Epithelial cell of esophagus (primary cell): ENCODE results near the gene WFDC2.

Experiments used
- DNase-seq: peaks from one replicate; pipeline ENCODE4 v3.0.0; 2010; ENCODE audit warnings: low read depth
- H3K4me3 ChIP-seq: 2 replicates; pipeline ENCODE4 v1.5.1; 2011; ENCODE audit warnings: mild to moderate bottlenecking, low read length, control low read depth
- TF ChIP-seq, protein P1 (sequence below): IDR thresholded peaks from 2 replicates; pipeline ENCODE4 v1.5.1; 2011; ENCODE audit warnings: low read depth, mild to moderate bottlenecking, low read length, control low read depth, inconsistent platforms; ENCODE audit not compliant: insufficient read depth; ENCODE audit errors: missing control alignments

WFDC2 gene

DNA sequence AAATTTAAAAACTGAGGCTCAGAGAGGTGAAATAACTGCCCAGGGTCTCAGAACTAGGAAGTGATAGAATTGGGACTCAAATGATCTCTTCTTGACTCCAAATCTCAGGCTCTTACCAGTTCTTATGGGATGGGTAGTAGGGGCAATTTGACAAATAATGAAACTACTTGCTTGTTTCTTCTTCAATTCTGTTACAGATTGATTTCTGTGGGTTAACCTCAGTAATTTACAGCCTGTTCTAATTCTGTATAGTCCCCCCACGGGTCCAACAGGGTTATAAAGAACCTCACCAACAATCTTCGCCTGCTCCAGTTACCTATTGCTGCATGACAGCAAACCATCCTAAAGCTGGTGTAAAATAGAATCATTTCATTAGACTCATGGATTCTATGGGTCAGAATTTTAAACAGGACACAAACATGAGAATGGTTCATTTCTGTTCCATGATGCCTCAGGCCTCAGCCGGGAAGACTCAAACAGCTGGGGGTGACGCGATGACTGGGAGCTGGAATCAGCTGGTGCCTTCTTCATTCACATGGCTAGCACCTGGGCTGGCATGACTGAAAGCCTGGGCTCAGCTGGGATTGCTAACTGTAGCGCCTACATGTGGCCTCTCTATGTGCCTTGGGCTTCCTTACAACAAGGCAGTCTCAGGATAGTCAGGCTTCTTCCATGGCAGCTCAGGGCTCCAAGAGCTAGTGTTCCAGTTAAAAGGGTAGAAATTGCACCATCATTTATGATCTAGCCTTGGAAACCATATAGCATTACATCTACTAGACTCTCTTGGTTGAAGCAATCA lies 6.6 kb upstream of the WFDC2 start:
- TF ChIP-seq, protein P1, sequence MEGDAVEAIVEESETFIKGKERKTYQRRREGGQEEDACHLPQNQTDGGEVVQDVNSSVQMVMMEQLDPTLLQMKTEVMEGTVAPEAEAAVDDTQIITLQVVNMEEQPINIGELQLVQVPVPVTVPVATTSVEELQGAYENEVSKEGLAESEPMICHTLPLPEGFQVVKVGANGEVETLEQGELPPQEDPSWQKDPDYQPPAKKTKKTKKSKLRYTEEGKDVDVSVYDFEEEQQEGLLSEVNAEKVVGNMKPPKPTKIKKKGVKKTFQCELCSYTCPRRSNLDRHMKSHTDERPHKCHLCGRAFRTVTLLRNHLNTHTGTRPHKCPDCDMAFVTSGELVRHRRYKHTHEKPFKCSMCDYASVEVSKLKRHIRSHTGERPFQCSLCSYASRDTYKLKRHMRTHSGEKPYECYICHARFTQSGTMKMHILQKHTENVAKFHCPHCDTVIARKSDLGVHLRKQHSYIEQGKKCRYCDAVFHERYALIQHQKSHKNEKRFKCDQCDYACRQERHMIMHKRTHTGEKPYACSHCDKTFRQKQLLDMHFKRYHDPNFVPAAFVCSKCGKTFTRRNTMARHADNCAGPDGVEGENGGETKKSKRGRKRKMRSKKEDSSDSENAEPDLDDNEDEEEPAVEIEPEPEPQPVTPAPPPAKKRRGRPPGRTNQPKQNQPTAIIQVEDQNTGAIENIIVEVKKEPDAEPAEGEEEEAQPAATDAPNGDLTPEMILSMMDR = no peak
- no peak for DNase-seq

DNA sequence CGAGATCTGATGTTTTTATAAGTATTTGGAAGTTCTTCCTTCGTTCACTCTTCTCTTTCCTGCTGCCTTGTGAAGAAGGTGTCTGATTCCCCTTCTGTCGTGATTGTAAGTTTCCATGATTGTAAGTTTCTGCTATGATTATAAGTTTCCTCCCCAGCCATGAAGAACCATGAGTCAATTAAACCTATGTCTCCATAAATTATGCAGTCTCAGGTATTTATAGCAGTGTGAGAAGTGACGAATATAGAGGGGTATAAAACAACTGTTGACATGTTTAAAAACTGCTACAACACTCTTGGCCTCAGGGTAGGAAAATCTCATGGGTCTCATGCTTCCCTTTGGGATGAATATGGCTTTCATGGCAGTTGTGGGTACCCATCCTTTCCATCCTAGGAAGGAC lies 5.8 kb upstream of the WFDC2 start:
- DNase-seq = no peak
- TF ChIP-seq, protein P1 = no peak
- H3K4me3 ChIP-seq = no peak overlapping the region

More for the DNA sequence above, 6.6 kb upstream of the WFDC2 start:
- H3K4me3 ChIP-seq = no peak overlapping the region

DNA sequence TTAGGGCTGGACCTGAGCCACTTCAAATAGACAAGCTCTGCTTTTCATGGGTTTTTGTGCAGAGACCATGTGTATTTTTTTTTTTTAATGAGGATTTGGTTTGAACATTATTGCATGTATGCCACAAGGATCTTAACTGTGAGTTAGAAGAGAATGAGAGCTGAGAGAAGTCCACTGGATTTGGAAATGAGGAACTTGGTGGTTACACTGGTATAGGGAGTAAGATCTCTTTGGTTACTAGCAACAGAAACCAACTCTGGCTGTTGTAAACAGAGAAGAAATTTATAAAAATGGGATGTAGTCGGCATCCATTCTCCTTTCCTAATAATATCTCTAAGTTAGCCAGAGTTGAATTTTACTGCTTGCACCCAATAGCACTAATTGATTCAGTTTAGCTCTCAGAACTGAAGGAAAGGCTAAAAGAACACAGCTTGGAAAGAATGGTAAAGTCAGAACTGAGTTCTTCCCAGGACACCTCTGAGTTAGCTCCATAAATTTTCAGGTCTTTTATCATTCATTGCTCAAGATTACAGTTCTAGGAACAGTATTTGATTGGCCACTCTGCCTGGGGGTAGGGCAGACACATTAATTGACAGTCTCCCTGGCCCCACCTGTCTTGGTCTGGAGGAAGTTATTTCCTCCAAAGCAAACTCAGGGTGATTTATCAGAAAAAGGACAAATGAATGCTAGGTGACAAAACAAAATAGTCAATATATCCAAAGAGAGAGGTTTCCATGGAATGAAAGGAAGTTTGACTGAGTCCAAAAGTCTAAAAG lies 3.9 kb upstream of the WFDC2 start:
- TF ChIP-seq, protein P1 = no peak
- DNase-seq = no peak

DNA sequence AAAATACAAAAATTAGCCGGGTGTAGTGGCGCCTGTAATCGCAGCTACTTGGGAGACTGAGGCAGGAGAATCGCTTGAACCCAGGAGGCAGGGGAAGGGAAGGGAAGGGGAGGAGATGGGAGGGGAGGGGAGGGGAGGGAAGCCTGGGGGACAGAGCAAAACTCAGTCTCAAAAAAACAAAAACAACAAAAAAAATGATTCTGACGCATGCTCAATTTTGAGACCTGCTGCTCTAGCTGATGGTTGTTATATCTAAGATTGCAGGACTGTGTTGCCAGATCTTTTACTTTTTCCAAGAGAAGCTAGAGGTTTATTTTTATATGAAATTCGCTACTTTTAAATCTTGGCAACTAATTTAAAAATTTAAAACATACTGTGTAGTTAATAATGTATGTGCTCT lies 2.4 kb upstream of the WFDC2 start:
- TF ChIP-seq, protein P1 = no peak
- no peak overlapping the region for H3K4me3 ChIP-seq
- DNase-seq = no peak

More for the DNA sequence above, 3.9 kb upstream of the WFDC2 start:
- H3K4me3 ChIP-seq = no peak overlapping the region

DNA sequence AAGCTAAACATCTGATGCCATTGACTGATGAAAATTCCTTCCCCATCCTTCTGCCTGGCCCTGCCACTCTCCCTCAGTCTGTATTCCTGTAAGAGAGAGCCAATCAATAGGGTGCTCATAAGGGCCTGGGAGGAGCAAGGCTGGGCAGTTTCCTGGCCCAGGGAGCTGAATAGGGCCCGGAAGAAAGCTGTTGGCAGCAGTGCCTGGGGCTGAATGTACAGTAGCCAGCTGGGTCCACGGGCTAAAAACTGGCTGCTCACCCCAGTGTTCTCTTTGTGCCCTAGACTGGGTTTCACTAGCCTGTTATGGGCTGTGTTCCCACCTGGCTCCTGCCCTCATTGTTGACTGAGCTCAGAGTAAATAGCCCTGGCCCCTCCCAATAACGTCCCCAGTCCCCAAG lies 1.7 kb upstream of the WFDC2 start:
- no peak overlapping the region for H3K4me3 ChIP-seq
- TF ChIP-seq, protein P1 = no peak
- no peak for DNase-seq

DNA sequence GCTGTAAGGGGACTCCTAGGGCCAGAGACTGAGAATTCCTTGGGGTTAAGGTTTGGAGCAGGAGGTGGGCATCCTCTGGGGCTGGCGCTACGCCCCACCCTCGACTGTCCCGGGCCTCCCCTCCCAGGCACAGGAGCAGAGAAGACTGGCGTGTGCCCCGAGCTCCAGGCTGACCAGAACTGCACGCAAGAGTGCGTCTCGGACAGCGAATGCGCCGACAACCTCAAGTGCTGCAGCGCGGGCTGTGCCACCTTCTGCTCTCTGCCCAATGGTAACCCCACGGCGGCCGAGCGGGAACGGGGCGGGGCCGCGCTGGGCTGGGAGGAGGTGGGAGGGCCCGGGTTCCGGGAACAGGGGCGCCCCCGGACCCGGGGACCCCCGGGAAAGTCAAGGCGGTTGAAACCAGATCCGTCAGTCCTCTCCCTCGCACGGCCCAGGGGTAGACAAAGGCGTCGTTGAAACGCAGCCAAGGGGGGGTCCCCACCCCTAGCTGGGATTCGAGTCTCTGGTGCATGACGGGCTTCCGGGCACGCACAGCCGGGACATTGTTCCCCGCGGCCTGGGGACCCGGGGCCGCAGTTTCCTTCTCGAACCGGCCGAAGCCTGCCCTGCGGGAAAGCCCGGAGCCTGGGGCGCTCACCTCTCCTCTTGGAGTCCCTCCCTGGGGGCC lies 844 bp downstream of the WFDC2 start:
- peak; percentile 26 for DNase-seq
- peak overlapping the region; percentile 11 for H3K4me3 ChIP-seq
- TF ChIP-seq, protein P1 = no peak
